ENCODE data around the gene MRPS12.

DNA sequence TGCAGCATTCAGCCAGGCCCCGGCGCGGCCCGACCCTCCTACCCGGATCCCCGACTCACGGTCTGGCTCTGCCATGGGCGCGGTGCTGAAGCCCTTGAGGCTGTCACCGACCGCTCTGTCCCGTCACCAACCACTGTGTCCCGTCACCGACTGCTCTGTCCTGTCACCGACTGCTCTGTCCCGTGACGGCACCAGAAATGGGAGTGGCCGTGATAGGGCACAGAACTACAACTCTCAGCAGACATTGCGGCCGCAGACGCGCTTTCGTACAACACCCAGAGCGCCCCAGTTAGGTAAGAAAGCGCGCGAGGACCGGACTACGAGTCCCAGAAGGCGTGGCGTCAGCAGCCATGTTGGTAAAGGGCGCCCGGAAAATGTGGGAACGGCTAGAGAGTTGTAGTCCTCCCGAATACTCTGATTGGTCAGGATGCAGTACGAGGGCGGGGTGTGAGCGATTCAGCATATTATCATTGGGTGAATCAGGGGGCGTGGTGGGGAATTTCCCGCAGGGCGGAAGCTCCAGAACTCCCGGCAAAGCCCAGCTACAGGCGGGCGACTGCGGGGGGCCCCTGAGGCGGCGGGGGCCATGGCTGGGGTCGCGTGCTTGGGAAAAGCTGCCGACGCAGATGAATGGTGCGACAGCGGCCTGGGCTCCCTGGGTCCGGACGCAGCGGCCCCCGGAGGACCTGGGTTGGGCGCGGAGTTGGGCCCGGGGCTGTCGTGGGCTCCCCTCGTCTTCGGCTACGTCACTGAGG lies 31.1 kb upstream of the MRPS12 start, which contains the start of the genes NFKBIB and SIRT2:
- peak; percentile 67 to 89 for TF ChIP-seq POLR2A (IDR thresholded peaks at IDR 0.05)
- TF ChIP-seq, protein P1, sequence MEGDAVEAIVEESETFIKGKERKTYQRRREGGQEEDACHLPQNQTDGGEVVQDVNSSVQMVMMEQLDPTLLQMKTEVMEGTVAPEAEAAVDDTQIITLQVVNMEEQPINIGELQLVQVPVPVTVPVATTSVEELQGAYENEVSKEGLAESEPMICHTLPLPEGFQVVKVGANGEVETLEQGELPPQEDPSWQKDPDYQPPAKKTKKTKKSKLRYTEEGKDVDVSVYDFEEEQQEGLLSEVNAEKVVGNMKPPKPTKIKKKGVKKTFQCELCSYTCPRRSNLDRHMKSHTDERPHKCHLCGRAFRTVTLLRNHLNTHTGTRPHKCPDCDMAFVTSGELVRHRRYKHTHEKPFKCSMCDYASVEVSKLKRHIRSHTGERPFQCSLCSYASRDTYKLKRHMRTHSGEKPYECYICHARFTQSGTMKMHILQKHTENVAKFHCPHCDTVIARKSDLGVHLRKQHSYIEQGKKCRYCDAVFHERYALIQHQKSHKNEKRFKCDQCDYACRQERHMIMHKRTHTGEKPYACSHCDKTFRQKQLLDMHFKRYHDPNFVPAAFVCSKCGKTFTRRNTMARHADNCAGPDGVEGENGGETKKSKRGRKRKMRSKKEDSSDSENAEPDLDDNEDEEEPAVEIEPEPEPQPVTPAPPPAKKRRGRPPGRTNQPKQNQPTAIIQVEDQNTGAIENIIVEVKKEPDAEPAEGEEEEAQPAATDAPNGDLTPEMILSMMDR (IDR thresholded peaks at IDR 0.05) = peak in 2 of 5 experiments; percentile 25 to 36
- peak; percentile 93 to 94 for TF ChIP-seq EP300 (IDR thresholded peaks at IDR 0.05)

Measured in tibial nerve (tissue), 4 donors.